Pancreas (tissue), 10 donors: Measurements from ENCODE around the gene PLB1. TPM values are rescaled to one million over a fixed set of nuclear protein-coding genes. Genes with fewer than 3 reads are reported as not detected.

Source experiments
- ATAC-seq, 4 donors: fragments of 200-7000 bp; cut with Tn5 transposase; one replicate each; pipeline versions ENCODE4 v1.8.0 to v1.9.1; 2020; ENCODE audit warnings: mild to moderate bottlenecking in 4 of 4, moderate library complexity in 4 of 4
- DNase-seq, 6 donors: peaks; one replicate each; pipeline ENCODE4 v3.0.0-alpha.2; 2020
- FAIRE-seq: peaks from 2 replicates; lab custom pipeline; 2012; peaks lifted over from hg19 to GRCh38; lab: Jason Lieb, UNC
- H3K27ac ChIP-seq, 4 donors: fragments of 200-600 bp; sonication (generic); 1 replicate in 3 of 4; 2 replicates in 1 of 4; pipeline versions ENCODE4 v1.5.0 to v1.8.0; 2020
- H3K27me3 ChIP-seq, 4 donors: fragments of 200-600 bp; one replicate each; pipeline ENCODE4 v1.8.0; 2021
- H3K36me3 ChIP-seq, 3 donors: fragments of 200-600 bp; sonication (generic) in 1 of 3; one replicate each; pipeline versions ENCODE4 v1.5.0 to v1.8.0; 2020 to 2021
- H3K4me1 ChIP-seq, 3 donors: fragments of 200-600 bp; one replicate each; pipeline ENCODE4 v1.8.0; 2021
- H3K4me3 ChIP-seq, 4 donors: fragments of 200-600 bp; sonication (generic) in 2 of 4; one replicate each; pipeline versions ENCODE4 v1.5.0 to v1.8.0; 2020 to 2021
- H3K9me3 ChIP-seq, 4 donors: fragments of 200-600 bp; one replicate each; pipeline ENCODE4 v1.8.0; 2021
- WGBS, 2 donors: extraction: QIAGEN DNeasy Blood & Tissue Kit; methylation state at CpG; one replicate each; pipeline ENCODE4 v1.1.7; 2013; 5-methylcytosine and 5-hydroxymethylcytosine counted together
- intact Hi-C, 3 donors: fragments of 100-400 bp; cut with DNase I; formaldehyde crosslinking; loops; one replicate each; pipeline versions ENCODE4 v1.11.1 to v1.14.2; 2022
- polyA plus RNA-seq, 2 donors: library from polyadenylated mRNA; stranded (reverse); fragments of 200-250 nt; gene quantifications; one replicate each; pipeline ENCODE4 v1.2.3, GENCODE V29; 2013
- total RNA-seq, 6 donors: library from RNA; stranded (reverse); fragmentation: NEBNext Ultra II Directional in 4 of 6; extraction: Animal tissue kit (Norgen Biotek cat#: 25700) in 4 of 6; gene quantifications; one replicate each; pipeline versions ENCODE4 v1.2.1 to v1.2.4, GENCODE V29; 2021 to 2023
- TF ChIP-seq, protein P1 (sequence below), 4 donors: fragments of 200-600 bp; sonication (generic) in 3 of 4; IDR thresholded peaks; one replicate each; pipeline versions ENCODE4 v1.5.0 to v1.8.0; 2021; ENCODE audit warnings: antibody characterized with exemption in 4 of 4
- donor health status: healthy with polysubstance abuse.
- donor health status: DM: no; HTN: no; CAD: no; lungs with moderate emphysema.
- donor health status: DM: no; HTN: no; CAD: no.
- donor health status: control.
- donor health status: control.
- donor health status: Bipolar disorder and iron deficiency.
- donor health status: DM: yes; HTN: yes; CAD: no.
- donor health status: DM: no; HTN: no; CAD: no.
- donor health status: DM: no; HTN: no; CAD: no.
- donor health status: DM: yes; HTN: yes; CAD: no.

Gene PLB1
- total and polyA plus RNA-seq, 8 donors = 0.16 to 2.4 (median 0.93) TPM

DNA sequence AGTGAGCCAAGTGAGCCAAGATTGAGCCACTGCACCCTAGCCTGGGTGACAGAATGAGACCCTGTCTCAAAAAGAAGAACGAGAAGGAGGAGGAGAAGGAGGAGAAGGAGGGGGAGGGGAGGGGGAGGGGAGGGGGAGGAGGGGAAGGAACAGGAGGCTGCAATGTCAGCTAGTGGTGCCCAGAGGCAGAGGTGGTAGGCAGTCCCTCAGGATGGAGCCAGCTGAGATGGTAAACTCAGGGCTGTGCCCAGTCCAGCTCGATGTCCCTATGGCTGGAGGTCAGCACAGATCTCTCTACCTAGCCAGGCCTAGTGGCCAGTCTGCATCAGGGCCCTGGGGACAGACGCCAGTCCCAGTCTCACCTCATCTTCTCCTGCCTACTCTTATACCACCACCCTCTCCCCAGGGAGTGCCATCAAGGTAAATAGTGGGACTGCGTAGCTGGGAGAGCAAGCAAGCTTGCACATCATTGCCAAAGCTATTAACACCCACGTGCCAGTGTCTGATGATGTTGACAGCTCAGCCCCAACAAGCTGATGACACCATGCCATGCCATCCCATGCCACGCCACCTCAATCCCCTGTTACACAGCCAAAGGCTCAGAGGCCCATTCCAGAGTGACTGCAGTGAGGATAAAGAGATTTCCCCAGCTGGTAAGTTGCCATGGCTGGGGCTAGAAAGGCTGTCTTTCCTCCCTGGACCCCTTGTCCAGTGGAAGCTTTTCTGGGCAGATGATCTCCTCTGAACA, 7.6 kb upstream of the PLB1 start:
- Histone ChIP-seq H3K27me3 (no peaks in the 10 kb centered on the region), H3K27ac (no peak overlapping the region), H3K9me3 (no peaks in the 10 kb centered on the region), H3K36me3 (no peaks in the 10 kb centered on the region), H3K4me3 (no peak overlapping the region), H3K4me1 (no peaks in the 10 kb centered on the region)
- intact Hi-C loops = no loop called here
- TF ChIP-seq, protein P1, sequence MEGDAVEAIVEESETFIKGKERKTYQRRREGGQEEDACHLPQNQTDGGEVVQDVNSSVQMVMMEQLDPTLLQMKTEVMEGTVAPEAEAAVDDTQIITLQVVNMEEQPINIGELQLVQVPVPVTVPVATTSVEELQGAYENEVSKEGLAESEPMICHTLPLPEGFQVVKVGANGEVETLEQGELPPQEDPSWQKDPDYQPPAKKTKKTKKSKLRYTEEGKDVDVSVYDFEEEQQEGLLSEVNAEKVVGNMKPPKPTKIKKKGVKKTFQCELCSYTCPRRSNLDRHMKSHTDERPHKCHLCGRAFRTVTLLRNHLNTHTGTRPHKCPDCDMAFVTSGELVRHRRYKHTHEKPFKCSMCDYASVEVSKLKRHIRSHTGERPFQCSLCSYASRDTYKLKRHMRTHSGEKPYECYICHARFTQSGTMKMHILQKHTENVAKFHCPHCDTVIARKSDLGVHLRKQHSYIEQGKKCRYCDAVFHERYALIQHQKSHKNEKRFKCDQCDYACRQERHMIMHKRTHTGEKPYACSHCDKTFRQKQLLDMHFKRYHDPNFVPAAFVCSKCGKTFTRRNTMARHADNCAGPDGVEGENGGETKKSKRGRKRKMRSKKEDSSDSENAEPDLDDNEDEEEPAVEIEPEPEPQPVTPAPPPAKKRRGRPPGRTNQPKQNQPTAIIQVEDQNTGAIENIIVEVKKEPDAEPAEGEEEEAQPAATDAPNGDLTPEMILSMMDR (IDR thresholded peaks at IDR 0.05) = no peak
- ATAC-seq (no peak), FAIRE-seq (no peak), DNase-seq (no peak)
- 84 to 85% methylated on average over 5 of the region's 6 CpGs for WGBS, 2 donors

DNA sequence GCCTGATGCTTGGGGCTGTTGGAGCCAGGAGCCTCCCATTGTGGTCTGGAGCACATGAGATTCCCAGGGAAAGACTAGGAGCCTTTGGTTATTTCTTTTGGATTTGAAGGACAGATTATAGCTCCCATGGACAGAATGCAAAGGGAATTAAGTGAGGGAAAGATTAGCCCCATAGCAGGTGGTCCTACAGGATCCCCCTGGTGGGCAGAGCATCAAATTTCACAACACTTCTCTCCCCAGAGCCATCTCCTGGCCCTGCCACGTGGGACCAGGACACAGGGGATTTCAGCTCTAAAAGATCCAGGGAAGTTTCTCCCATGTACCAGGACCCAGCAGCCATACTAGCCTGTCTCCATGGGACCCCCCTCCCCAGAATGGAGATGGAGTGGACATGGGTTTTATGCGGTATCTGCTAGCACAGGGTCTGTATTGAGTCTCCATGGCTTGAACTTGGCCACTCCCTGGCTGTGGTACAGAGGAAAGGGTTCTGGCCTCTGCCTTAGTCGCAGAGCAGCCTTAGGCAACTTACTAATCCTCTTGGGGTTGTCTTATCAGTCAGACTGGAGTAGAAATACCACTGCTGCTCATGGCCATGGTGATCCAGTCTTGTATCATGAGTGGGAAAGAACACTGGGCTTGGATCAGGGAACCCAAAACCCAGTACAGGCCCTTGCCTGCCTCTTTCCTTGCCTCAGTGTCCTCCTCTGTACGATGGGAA, 6.8 kb upstream of the PLB1 start:
- FAIRE-seq (no peak), ATAC-seq (no peak), DNase-seq (no peak)
- Histone ChIP-seq H3K36me3 (no peaks in the 10 kb centered on the region), H3K4me1 (no peaks in the 10 kb centered on the region), H3K27me3 (no peaks in the 10 kb centered on the region), H3K9me3 (no peaks in the 10 kb centered on the region), H3K4me3 (no peak overlapping the region), H3K27ac (no peak overlapping the region)
- intact Hi-C loops = no loop called here
- WGBS, 2 donors = 74 to 80% methylated on average over 4 of the region's 4 CpGs
- TF ChIP-seq, protein P1 (IDR thresholded peaks at IDR 0.05) = no peak

DNA sequence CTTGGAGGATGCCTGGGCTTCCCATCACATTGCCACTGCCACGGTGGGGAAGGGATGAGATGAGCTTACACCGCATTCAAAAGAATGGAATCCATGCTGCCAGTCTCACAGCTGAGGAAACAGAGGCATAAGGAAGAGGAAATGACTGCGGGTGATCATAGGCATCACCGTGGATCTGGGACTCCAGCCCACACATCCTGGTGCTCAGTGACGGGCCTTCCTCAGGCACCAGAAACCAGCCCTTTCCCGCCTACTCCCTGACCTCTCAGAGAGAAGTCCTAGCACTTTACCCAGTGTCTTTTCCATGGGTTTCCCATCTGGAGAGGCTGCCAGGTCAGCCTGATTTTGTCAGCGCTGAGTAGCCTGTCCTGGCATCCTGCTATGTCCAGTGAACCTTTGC, 5.3 kb upstream of the PLB1 start:
- no peak for DNase-seq
- Histone ChIP-seq H3K36me3 (no peaks in the 10 kb centered on the region), H3K4me1 (no peaks in the 10 kb centered on the region), H3K4me3 (no peak overlapping the region), H3K27me3 (no peaks in the 10 kb centered on the region), H3K9me3 (no peaks in the 10 kb centered on the region), H3K27ac (no peak overlapping the region)
- no peak for ATAC-seq
- intact Hi-C loops = no loop called here
- TF ChIP-seq, protein P1 (IDR thresholded peaks at IDR 0.05) = no peak
- 88 to 94% methylated on average over 7 of the region's 7 CpGs for WGBS, 2 donors
- no peak for FAIRE-seq

DNA sequence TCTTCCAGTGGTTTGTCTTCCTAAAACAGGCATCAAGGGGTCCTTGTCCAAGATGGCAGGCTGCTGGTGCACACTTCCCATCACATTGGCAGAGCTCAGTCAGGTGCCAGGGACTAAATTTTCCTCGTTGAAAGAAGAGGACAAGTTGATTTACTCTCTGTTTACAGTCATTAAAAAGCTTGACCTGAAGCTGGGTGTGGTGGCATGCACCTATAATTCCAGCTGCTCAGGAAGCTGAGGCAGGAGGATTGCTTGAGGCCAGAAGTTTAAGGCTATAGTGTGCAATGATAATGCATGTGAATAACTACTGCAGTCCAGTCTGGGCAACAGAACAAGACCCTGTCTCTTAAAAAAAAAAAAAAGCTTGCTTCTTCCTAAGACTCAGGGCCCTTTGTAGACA, 3.6 kb upstream of the PLB1 start:
- DNase-seq (no peak), FAIRE-seq (no peak), ATAC-seq (no peak)
- 68 to 79% methylated on average over 1 of the region's 1 CpG for WGBS, 2 donors
- H3K4me3 ChIP-seq = no peak overlapping the region
- no peaks in the 10 kb centered on the region for H3K27me3 ChIP-seq
- no peak overlapping the region for H3K27ac ChIP-seq
- no peaks in the 10 kb centered on the region for H3K36me3 ChIP-seq
- TF ChIP-seq, protein P1 (IDR thresholded peaks at IDR 0.05) = no peak
- H3K4me1 ChIP-seq = no peaks in the 10 kb centered on the region
- no peaks in the 10 kb centered on the region for H3K9me3 ChIP-seq
- intact Hi-C loops = no loop called here

GRCh38 chr2:28493636-28494035, 2.2 kb upstream of the PLB1 start:
- intact Hi-C loops = no loop called here
- TF ChIP-seq, protein P1 (IDR thresholded peaks at IDR 0.05) = no peak
- H3K27me3 ChIP-seq = no peaks in the 10 kb centered on the region
- no peak overlapping the region for H3K27ac ChIP-seq
- ATAC-seq (no peak), FAIRE-seq (no peak), DNase-seq (no peak)
- no peaks in the 10 kb centered on the region for H3K9me3 ChIP-seq
- 92 to 96% methylated on average over 6 of the region's 6 CpGs for WGBS, 2 donors
- H3K4me1 ChIP-seq = no peaks in the 10 kb centered on the region
- H3K36me3 ChIP-seq = no peaks in the 10 kb centered on the region
- H3K4me3 ChIP-seq = no peak overlapping the region
